GM21825 (cell line): ENCODE measurements around the gene ZNF407.

Source experiments
- ATAC-seq: cut with Tn5 transposase; IDR thresholded peaks from one replicate; pipeline ENCODE4 v1.9.1; 2021; ENCODE audit warnings: mild to moderate bottlenecking, moderate library complexity; ENCODE audit not compliant: unreplicated experiment

ZNF407 gene

DNA sequence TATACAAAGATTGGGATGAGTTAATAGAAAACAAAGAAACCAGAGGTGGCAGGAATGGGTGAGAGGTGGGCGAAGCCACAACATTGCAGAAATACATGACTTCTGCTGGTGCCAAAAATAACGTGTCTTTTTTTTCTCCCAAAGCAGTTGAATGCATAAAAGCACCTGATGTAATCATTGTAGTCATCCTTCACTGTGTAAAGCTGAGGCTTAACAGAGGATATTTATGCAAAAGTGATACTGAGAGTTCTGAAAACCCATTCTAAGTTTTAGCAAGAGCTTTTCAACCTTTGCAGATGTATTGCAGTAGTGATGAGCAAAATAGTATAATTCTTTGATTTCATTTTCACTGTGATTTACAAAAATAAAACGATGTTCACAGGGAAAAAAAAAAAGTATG is 438.3 kb downstream of the ZNF407 start:
- ATAC-seq, result no peak

DNA sequence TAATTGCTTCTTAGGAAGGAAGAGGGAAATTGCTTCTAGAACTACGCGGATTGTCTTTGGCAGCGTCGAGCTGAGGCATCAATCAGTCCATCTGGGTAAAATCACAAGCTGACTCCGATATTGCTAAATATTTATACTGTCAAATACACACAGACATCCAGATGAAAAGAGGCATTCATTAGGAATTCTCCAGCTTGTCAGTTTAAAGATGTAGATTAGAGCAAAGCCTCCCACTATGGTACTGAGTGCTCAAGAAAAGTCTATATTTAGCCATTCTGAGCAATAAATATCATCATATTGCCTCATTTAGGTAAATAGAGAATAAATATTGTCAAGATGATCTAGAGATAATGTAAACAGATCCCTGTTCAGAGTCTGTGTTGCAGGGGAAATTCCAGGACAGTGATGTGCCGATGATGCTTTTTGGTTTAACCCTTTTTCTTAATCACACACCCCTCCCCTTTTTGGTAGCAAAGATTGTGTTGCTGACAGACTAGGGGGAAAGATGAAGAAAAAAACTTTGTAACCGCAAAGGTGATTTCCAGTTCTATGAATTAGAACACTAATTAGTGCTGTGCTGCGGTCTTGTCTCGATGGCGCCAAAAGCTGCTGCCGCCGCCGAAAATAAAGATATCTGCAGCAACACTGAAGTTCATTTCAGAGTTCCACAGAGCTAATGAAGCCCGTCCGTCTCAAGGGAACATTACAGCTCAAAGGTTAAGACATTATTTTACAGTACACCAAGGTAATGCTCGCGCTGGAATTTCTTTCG is 439.4 kb downstream of the ZNF407 start:
- ATAC-seq, result no peak

DNA sequence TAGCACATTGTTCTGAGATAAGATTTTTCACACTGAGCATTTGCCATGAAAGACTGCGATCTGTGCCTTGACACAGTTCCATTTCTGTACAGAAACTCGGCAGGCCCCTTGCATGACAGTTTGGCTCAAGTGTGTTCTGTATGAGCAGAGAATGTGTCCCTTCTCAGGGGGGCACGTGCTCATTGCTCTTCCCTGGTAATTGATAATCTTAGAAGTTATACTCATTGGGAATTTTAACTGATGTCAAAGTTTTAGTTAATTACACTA is 440.0 kb downstream of the ZNF407 start:
- ATAC-seq, result no peak

DNA sequence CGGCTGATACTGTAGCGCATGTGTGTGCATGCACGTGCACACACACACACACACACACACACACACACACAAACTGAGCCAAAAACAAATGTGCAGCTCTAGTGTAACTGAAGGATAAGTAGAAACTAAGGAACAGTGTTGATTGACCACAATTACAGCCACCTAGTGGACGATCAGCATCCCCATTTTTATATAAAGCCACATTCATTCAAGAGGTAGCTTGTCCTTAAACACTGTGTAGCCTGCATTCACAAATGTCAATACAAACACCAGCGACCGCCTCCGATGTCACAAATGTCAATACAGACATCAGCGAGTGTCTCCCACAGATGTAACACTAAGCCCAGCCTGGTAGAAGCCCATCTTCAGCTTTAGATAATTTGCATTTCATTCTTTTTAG is 443.9 kb downstream of the ZNF407 start:
- ATAC-seq, result no peak

DNA sequence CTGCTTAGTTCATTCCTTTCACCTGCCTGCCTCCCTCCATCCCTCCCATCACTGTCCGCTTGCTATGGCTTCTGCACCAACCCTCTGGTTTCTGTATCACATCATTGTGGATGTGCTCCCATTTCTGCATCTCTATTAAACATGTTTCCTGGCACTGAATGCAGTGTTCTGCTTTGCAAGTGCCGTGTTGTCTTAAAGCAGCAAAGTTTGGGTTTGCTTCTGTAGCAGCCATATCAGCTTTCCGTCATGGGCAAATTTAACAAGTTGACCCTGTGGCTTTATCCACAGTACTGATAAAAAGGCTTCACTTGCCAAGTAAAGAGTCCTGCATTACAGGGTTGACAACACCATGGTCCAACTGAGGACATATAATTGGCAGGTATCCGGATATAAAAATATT is 445.8 kb downstream of the ZNF407 start:
- ATAC-seq, result no peak

DNA sequence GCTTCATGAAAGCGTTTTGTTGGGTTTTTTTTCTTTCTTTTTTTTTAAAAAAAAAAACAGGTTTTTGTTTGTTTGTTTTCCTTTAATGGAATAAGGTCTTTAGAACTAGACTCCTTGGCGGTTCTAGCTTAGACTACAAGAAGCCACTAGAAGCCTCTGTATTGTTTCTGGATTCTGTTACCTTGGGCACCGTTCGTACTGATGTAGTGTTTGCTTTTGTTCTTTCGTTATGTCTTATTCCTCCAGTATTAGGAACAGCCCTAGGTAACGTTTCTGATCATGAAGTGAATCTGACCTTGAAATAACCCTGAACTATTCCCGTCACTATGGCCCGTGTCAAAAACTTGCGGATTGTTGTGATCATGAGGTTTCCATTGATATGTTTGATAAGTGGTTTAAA is 446.6 kb downstream of the ZNF407 start:
- ATAC-seq, result no peak

DNA sequence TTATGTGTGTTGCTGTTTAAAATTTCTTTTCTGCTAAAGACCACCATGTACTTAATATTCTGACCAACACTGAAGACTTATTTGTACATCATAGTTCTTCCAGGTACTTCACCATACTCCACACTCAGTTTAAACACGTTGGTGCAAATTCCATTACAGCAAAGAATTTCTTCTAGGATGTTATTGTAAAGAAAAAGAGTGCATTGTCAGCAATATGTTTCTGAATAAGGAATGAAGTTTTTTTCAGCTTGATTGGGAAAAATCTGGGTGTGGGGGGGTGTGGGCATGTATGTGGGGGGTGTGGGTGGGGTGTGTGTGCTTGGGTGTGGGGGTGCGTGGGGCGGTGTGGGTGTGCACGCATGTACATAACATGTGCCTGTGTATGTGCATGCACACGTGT is 447.1 kb downstream of the ZNF407 start:
- ATAC-seq, result no peak

DNA sequence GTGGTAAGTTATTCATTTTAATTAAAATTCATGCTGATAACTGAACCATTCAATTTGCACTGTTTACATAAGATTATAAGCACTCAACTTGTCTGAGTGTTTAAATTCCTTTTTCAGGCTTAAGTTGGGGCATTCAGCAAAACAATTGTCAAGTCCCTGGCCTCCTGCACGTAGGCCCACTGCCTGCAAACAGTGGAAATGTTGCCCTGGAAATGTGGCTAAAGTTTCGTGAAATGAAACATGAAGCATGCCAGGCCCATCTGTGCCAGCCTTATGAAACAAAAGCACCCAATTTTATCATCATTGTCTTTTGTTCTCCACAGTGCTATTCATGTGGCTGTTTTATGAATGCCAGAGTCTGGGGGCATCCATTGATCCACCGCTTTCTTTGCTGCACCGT is 447.6 kb downstream of the ZNF407 start:
- no peak for ATAC-seq

DNA sequence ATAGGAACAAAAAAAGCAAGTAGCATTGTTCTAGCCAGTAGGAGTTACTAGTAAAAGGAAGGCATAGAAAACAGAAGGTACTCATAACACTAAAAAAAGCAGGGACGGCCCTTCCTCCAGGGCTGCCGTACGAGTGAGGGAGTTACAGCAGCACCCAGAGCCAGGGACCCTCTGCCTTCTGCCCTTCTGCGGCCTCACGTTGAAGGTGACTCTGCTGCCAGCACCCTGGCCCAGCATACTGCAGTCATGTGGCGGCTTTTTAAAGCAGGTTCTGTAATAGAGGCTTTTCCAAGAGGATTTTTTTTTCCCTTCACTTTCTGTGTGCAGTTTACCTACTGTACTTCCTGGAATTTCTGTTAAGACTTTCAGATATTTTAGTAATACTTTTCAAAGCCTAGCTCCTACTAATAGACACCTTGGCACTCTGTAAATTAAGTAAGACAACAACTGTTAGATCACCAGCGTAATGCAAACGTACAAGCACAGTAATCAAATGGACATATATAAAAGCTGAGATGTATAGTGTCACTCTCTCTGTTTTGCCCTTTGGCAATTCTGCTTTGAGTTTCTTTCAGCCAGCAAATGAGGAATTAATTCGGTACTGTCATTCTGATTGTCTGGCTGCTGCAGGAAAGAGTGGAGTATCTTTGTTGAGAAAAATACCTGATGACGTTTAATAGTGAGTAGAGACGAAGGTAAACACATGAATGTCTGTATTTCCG is 449.7 kb downstream of the ZNF407 start:
- ATAC-seq, result no peak

DNA sequence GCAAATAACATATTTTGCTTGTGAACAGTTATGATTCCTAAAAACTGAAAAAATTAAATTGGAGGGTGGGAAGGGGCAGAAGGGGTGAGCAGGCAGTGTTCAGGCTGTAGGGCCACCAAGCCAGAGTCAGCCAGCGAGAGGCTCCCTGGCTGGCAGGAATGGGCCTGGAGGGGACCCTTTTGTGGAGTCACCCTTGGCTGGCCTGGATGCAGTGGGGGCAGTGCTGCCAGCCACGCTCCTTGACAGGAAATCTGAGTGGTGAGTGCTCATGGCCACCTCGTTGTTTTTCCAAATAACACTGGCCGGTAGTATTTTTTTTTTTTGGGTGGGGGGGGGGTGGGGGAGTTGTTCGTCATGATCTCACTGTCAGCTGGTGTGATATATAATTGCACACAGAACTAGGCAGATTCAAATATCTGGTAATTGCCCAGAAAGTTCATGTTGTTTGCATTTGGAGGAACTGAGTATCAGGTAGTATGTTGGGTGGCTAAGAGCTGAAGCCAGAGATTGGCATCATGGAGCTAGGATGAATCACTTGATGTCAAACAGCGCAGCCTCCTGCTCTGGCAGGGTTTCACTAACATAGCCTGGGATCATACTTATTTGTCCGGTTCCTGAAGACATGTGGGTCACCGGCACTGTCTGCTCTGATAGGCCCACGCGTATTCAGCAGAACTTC is 451.2 kb downstream of the ZNF407 start:
- no peak for ATAC-seq

DNA sequence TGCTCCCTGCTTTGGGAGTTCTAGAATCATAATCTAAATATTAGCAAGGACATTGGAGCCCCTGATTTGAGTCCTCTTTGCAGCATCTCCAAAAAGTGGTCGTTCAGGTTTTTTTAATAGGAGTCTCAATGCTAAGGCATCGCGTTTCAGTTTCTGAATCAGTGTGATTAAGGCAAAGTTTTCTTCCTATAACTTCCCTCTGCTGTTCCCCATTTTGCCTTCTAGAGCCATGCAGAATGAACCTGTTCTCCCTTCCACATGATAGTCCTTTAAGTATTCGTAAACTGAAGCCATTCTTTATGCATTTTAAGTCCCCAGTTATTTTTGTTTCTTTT is 451.8 kb downstream of the ZNF407 start:
- ATAC-seq, result no peak

DNA sequence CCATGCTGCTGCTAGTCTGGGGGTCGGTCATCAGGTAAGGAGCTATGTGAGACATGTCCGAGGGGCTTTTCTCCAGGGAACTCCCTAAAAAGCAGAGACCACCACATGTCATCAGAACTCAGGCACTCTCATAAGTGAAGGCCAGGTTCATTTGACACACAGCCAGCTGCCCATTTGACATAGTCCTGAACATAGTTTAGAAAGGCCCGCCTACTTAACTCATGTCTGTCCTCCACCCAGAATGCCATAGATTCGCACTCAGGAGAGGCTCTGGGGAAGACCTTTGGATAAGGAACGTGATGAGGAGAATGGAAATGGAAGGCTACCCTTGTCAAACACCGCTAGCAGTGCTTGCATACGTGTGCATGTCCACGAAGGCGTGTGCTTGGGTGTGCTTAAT is 454.1 kb downstream of the ZNF407 start:
- ATAC-seq, result no peak

DNA sequence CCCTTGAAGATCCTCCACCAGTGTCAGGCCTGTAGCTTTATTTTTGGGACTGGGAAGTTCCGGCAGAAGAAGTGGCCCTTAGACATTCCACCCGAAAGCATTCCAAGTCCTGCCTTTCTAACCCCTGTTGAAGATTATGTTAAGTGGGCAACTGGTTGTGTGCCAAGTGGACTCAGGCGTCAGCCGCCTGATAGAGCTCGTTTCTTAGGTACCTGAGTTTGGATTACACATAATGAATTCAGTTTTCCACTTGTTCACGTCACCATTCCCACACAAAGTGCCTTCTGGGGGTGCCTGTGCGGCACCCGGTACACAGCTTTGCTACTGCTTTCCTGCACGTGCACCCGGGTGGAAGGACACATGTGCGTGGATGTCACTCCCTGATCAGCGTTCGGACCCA is 454.8 kb downstream of the ZNF407 start:
- no peak for ATAC-seq

DNA sequence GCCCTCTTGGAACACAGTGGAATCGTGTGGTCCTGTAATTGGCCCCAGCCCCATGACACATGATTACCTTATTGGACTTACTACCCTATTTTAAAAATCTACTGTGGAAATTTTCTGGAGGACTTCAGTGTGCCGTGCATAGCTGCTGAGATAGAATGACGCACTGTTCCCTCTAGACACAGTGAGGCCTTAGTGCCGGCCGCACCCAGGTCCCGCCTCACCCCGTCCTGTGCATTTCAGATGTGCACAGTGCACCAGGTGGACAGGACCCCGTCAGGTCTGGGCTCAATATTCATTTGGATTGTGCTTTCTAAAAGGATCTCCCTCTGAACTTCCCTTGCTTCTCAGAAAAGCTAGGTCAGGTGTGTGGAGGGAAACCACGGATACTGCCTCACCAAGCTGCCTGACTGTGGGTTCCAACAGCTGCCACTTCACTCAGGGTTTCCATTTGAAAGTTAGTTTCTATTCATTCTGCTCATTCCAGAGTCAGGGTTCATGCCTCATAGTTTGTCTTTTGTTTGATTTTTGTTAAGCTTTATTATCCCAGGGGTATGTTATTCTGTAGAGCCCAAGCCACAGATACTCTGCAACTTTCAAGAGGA is 455.5 kb downstream of the ZNF407 start:
- ATAC-seq, result no peak

DNA sequence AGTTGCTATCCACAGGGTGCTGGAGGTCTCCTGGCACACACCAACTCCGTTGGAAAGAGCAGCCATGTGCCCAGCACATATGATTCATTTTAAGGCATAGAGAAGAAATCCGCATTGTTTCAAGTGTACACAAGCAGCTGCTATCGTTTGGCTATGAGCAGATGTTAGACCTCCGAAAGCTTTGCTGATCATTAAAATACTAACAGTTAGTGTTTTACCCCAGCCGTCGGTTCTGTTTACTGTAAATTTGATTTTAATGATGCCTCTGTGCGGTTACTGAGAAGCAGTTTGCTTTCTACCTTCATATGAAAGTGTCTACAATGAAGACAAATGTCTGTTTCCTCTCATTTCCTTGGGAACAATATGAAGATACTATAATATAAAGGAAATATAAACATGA is 456.4 kb downstream of the ZNF407 start:
- no peak for ATAC-seq

DNA sequence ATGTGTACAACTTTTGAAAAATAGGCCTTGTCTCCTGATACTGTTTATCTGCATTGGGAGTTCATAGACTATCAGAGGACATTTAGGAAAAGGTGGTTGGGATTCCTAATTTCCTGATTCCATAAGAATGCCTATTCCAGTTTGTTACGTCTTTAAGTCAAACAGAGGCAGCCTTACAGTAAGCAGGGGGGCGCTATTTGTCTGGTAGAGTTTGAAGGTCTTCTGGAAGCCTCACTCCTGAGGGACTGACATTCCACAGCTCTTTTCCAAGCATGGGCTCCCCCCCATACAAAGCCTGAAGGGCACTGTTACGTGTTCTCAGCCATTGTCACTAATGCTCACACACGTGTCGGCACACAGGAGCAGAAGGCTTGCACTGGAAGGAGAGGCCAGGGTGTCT is 456.9 kb downstream of the ZNF407 start:
- no peak for ATAC-seq

DNA sequence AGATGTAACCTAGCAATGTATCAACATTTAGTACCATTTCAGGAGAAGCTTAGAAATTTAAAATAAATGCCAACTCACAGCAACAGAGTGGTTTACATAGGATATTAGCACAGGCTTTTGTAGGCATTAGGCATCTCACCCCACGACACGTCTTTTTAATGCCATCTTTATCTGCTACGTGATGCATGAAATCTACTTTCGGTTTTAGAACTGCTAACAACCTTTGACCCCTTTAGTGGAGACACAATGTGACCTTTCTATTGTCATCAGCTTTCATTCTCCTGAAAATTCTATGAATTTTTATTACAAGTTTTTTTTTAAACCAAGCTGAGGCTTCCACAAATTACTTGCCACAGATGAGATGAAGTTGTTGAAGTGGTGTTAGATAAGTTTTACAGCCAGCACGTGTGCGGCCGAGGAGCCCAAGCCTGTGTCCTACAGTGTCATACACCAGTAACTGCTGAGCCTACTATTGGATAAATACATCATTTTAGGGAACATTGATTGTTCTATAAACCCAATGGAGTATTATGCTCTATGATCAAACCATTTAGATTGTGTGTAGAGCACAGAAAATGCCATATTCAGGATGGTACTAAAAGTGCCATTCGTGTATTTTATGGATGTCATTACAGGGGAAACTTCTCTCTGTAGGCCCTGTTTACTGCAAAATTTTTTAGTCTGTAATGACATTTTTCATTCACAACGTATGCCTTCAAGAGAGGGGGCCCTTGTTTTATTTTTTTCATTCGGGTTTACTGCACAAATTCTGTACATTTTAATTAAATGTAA is 459.7 kb downstream of the ZNF407 start:
- ATAC-seq, result no peak

DNA sequence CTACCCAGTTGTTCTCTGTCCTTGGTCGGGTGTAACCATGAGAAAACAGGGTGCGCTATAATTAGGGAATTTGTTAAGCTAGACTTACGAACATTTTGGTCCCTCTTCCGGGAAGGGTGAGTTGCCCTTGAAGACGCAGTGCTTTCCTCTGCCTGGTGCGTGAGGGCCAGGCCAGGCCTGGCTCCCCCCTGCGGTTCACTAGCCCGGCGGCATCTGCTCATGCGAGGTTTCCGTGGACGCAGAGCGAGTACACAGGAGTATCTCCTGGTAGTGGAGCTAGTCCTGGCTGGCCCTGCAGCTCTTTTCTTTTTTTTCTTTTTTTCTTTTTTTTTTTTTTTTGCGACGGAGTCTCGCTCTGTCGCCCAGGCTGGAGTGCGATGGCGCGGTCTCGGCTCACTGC is 462.5 kb downstream of the ZNF407 start:
- no peak for ATAC-seq

DNA sequence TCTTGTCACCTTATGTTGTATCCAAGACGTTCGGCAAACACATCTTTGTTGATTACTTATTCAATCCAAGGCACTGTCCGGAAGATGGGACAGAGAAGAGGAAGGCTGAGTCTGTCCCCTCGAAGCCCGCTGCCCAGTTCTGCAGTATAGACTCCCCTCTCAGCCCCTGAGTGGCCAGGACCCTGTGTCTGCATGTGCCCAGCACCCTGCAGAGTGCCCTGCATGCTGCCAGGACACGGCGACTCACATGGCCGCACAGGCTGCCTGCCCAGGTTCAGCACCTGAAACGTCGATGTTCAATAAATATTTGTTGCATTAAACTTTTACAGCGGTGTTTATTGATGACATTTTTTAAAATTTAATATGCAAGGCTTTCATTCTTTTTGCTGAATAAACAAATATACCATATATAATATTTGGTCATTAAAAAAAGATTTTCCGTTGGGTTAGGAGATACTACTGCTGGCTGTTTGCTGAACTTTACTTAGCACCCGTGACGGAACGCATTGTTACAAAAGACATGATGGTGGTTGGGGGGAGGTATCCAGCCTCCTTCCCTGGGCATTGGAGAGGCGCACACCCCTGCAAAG is 464.7 kb downstream of the ZNF407 start:
- ATAC-seq, result no peak

DNA sequence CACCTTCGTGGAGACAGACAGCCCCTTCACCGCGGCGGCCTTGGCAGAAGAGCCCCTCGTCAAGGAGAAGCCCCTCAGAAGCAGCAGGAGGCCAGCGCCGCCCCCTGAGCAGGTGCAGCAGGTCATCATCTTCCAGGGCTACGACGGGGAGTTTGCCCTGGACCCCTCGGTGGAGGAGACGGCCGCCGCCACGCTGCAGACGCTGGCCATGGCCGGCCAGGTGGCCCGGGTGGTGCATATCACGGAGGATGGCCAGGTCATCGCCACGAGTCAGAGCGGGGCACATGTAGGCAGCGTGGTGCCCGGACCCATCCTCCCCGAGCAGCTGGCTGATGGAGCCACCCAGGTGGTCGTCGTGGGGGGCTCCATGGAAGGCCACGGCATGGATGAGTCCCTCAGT is 465.5 kb downstream of the ZNF407 start:
- no peak for ATAC-seq
